Activated T-helper 2 cell treated with anti-CD3 and anti-CD28 coated beads, Interferon-gamma antibody, Interleukin-2, Interleukin-4, amounts not matched to agents 10 μg/mL and 5 μg/mL and 100 μg/mL, durations not matched to agents 14 hours and 24 hours and 36 hours (primary cell): ENCODE measurements around the gene SLCO1A2. TPM values are rescaled to one million over a fixed set of nuclear protein-coding genes. Genes with fewer than 3 reads are reported as not detected.
"Not testable (repeated sequence)": the region's sequence is repeated elsewhere in the genome, so short reads cannot be mapped to it uniquely, and the experiment has no call there.

Experiments used
- DNase-seq: peaks from one replicate; pipeline ENCODE4 v3.0.0; 2021; ENCODE audit warnings: low spot score
- H3K27ac Mint-ChIP-seq: one replicate; pipeline ENCODE4 v1.8.0; 2021; ENCODE audit warnings: mixed read lengths
- H3K27me3 Mint-ChIP-seq: one replicate; pipeline ENCODE4 v1.8.0; 2021; ENCODE audit warnings: low read depth, mixed read lengths
- H3K36me3 Mint-ChIP-seq: one replicate; pipeline ENCODE4 v1.8.0; 2021; ENCODE audit warnings: low read depth, mixed read lengths
- H3K4me1 Mint-ChIP-seq: one replicate; pipeline ENCODE4 v1.8.0; 2021; ENCODE audit warnings: low read depth, mixed read lengths
- H3K4me3 Mint-ChIP-seq: one replicate; pipeline ENCODE4 v1.8.0; 2021; ENCODE audit warnings: low read depth, mild to moderate bottlenecking, moderate library complexity, mixed read lengths
- H3K9me3 Mint-ChIP-seq: one replicate; pipeline ENCODE4 v1.8.0; 2021; ENCODE audit warnings: mixed read lengths
- intact Hi-C: fragments of 100-400 bp; cut with micrococcal nuclease; formaldehyde crosslinking; loops from one replicate; pipeline ENCODE4 v1.15.1; 2023
- total RNA-seq: library from RNA; stranded (reverse); gene quantifications from 2 replicates; pipeline ENCODE4 v1.2.3, GENCODE V29; 2022

The SLCO1A2 gene
- not detected in 2 replicates for total RNA-seq

- Mint-ChIP-seq H3K27me3 (no peaks in the 10 kb centered on the region), H3K36me3 (no peaks in the 10 kb centered on the region), H3K27ac (no peak within 1 kb of the TSS), H3K9me3 (peaks cover 19% of the 10 kb centered on the region), H3K4me3 (no peak within 1 kb of the TSS), H3K4me1 (peaks cover 7% of the 10 kb centered on the region)
- intact Hi-C loops, result no loop called here
- no peak for DNase-seq
Measured at GRCh38 chr12:21334771-21335325, at the start of gene SLCO1A2. SLCO1A2 (minus strand) TSS chr12:21334917; CDS start chr12:21334647, 270 bp downstream.

- H3K4me1 Mint-ChIP-seq, result no peaks in the 10 kb centered on the region
- no peaks in the 10 kb centered on the region for H3K36me3 Mint-ChIP-seq
- no peak for DNase-seq
- H3K27me3 Mint-ChIP-seq, result peaks cover 3% of the 10 kb centered on the region
- H3K9me3 Mint-ChIP-seq, result no peaks in the 10 kb centered on the region
- H3K4me3 Mint-ChIP-seq, result no peak overlapping the region
- intact Hi-C loops, result no loop called here
- no peak overlapping the region for H3K27ac Mint-ChIP-seq
Measured at GRCh38 chr12:21384261-21384660, 49.5 kb upstream of the SLCO1A2 start.

- intact Hi-C loops, result not testable (repeated sequence)
Measured at GRCh38 chr12:21381320-21381719, 46.6 kb upstream of the SLCO1A2 start.

GRCh38 chr12:21379218-21379617 lies 44.5 kb upstream of the SLCO1A2 start:
- H3K27ac Mint-ChIP-seq, result no peak overlapping the region
- H3K9me3 Mint-ChIP-seq, result no peaks in the 10 kb centered on the region
- no peak for DNase-seq
- intact Hi-C loops, result no loop called here
- peaks cover 7% of the 10 kb centered on the region for H3K27me3 Mint-ChIP-seq
- H3K4me1 Mint-ChIP-seq, result no peaks in the 10 kb centered on the region
- H3K4me3 Mint-ChIP-seq, result no peak overlapping the region
- H3K36me3 Mint-ChIP-seq, result no peaks in the 10 kb centered on the region

More at GRCh38 chr12:21381320-21381719, 46.6 kb upstream of the SLCO1A2 start:
- not testable (repeated sequence) for H3K9me3 Mint-ChIP-seq, H3K4me3 Mint-ChIP-seq, H3K27ac Mint-ChIP-seq, H3K27me3 Mint-ChIP-seq, H3K4me1 Mint-ChIP-seq, H3K36me3 Mint-ChIP-seq, DNase-seq

- no peak for DNase-seq
- Mint-ChIP-seq H3K4me3 (no peak within 1 kb of the TSS), H3K4me1 (peaks cover 4% of the 10 kb centered on the region), H3K36me3 (no peaks in the 10 kb centered on the region), H3K27me3 (peaks cover 13% of the 10 kb centered on the region), H3K9me3 (no peaks in the 10 kb centered on the region), H3K27ac (no peak within 1 kb of the TSS)
- intact Hi-C loops, result no loop called here
Measured at GRCh38 chr12:21372602-21373001, 37.9 kb upstream of the SLCO1A2 start, which contains the start of gene IAPP. IAPP (plus strand) TSS chr12:21372902; CDS start chr12:21373352, 450 bp downstream.

- H3K27ac Mint-ChIP-seq, result no peak overlapping the region
- intact Hi-C loops, result no loop called here
- H3K27me3 Mint-ChIP-seq, result peaks cover 13% of the 10 kb centered on the region
Measured at GRCh38 chr12:21370845-21371449, 36.2 kb upstream of the SLCO1A2 start.

GRCh38 chr12:21369141-21369980 lies 34.6 kb upstream of the SLCO1A2 start:
- H3K4me3 Mint-ChIP-seq, result no peak overlapping the region
- intact Hi-C loops, result no loop called here
- H3K36me3 Mint-ChIP-seq, result no peaks in the 10 kb centered on the region

More at GRCh38 chr12:21370845-21371449, 36.2 kb upstream of the SLCO1A2 start:
- H3K36me3 Mint-ChIP-seq, result no peaks in the 10 kb centered on the region
- no peak for DNase-seq
- H3K4me3 Mint-ChIP-seq, result no peak overlapping the region
- H3K4me1 Mint-ChIP-seq, result peaks cover 4% of the 10 kb centered on the region
- no peaks in the 10 kb centered on the region for H3K9me3 Mint-ChIP-seq

GRCh38 chr12:21360632-21361031 lies 25.9 kb upstream of the SLCO1A2 start:
- H3K36me3 Mint-ChIP-seq, H3K27me3 Mint-ChIP-seq, intact Hi-C loops, H3K4me1 Mint-ChIP-seq, H3K9me3 Mint-ChIP-seq, H3K27ac Mint-ChIP-seq, DNase-seq, H3K4me3 Mint-ChIP-seq: not testable (repeated sequence)

More at GRCh38 chr12:21369141-21369980, 34.6 kb upstream of the SLCO1A2 start:
- no peak for DNase-seq
- H3K27me3 Mint-ChIP-seq, result peaks cover 6% of the 10 kb centered on the region
- no peak overlapping the region for H3K27ac Mint-ChIP-seq
- no peaks in the 10 kb centered on the region for H3K9me3 Mint-ChIP-seq
- peaks cover 4% of the 10 kb centered on the region for H3K4me1 Mint-ChIP-seq

- Mint-ChIP-seq H3K27ac (no peak overlapping the region), H3K36me3 (no peaks in the 10 kb centered on the region), H3K27me3 (peaks cover 8% of the 10 kb centered on the region), H3K4me3 (no peak overlapping the region), H3K9me3 (no peaks in the 10 kb centered on the region), H3K4me1 (no peaks in the 10 kb centered on the region)
- no peak for DNase-seq
- intact Hi-C loops, result no loop called here
Measured at GRCh38 chr12:21354641-21355040, 19.9 kb upstream of the SLCO1A2 start.

GRCh38 chr12:21353948-21354347 lies 19.2 kb upstream of the SLCO1A2 start:
- H3K27ac Mint-ChIP-seq, result no peak overlapping the region
- DNase-seq, result no peak
- no peak overlapping the region for H3K4me3 Mint-ChIP-seq
- peaks cover 8% of the 10 kb centered on the region for H3K27me3 Mint-ChIP-seq
- no peaks in the 10 kb centered on the region for H3K4me1 Mint-ChIP-seq
- intact Hi-C loops, result no loop called here
- H3K36me3 Mint-ChIP-seq, result no peaks in the 10 kb centered on the region
- no peaks in the 10 kb centered on the region for H3K9me3 Mint-ChIP-seq

- intact Hi-C loops, result no loop called here
- peaks cover 8% of the 10 kb centered on the region for H3K27me3 Mint-ChIP-seq
- H3K4me3 Mint-ChIP-seq, result no peak overlapping the region
- no peak overlapping the region for H3K27ac Mint-ChIP-seq
- DNase-seq, result no peak
- H3K9me3 Mint-ChIP-seq, result no peaks in the 10 kb centered on the region
- no peaks in the 10 kb centered on the region for H3K4me1 Mint-ChIP-seq
- no peaks in the 10 kb centered on the region for H3K36me3 Mint-ChIP-seq
Measured at GRCh38 chr12:21353487-21353886, 18.8 kb upstream of the SLCO1A2 start.

GRCh38 chr12:21350975-21351374 lies 16.3 kb upstream of the SLCO1A2 start:
- Mint-ChIP-seq H3K9me3 (no peaks in the 10 kb centered on the region), H3K27ac (no peak overlapping the region), H3K4me1 (no peaks in the 10 kb centered on the region), H3K27me3 (peaks cover 6% of the 10 kb centered on the region), H3K36me3 (no peaks in the 10 kb centered on the region), H3K4me3 (no peak overlapping the region)
- intact Hi-C loops, result no loop called here
- DNase-seq, result no peak
